ENCODE measurements around the gene MANSC4.
"Not testable (repeated sequence)": the region's sequence is repeated elsewhere in the genome, so short reads cannot be mapped to it uniquely, and the experiment has no call there.

Gene MANSC4

DNA sequence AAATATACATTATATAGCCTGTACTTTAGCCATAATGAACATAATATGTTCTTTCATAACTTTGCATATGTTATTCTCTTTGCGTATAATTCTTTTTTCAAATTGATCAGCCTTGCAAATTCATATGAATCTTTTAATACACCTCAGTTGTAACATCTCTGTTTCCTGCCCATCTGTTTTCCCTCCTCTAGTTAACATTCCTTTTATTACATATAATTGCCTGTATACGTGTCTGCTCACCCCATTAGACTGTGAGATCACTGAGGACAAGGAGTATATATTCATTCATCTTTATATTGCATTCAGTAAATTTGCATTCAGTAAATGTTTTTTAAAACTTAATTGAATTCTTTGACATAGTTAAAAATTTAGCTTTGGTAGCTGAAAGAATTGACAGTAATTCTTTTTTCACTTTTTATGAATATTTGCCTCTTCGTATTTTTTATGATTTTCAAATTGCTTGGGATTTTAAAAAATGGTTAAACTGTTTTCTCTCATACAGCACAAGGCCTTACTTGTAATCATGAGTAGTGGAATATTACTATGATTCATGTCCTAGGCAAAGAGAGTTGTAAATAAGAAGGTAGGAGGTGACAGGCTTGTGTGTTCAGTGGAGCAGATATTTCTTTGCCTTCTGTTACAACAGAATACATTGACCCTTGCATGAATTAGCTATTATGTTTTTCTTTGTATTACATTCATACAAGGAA, 32.8 kb downstream of the MANSC4 start:
- no peak for DNase-seq

DNA sequence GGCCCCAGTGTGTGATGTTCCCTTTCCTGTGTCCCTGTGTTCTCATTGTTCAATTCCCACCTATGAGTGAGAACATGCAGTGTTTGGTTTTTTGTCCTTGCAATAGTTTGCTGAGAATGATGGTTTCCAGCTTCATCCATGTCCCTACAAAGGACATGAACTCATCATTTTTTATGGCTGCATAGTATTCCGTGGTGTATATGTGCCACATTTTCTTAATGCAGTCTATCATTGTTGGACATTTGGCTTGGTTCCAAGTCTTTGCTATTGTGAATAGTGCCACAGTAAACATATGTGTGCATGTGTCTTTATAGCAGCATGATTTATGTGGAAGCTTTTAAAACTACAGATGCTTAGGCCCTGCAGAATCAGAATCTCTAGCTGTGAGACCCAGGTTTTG, 34.3 kb downstream of the MANSC4 start:
- not testable (repeated sequence) for DNase-seq

GRCh38 chr12:27743601-27744000, 36.4 kb downstream of the MANSC4 start:
- no peak for DNase-seq

DNA sequence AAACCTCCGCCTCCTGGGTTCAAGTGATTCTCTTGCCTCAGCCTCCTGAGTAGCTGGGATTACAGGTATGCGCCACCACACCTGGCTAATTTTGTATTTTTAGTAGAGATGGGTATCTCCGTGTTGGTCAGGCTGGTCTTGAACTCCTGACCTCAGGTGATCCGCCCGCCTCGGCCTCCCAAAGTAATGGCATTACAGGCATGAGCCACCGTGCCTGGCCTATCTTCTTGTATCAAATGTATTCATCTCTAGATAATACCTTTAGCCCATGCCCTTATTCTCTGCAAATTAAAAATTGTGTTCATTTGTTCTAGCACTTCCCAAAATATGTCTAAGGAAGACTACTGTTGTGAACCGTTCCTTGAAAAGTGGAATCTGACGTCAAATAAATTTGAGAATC, 45.7 kb downstream of the MANSC4 start:
- DNase-seq: not testable (repeated sequence)

GRCh38 chr12:27733791-27734190, 46.2 kb downstream of the MANSC4 start:
- no peak for DNase-seq

GRCh38 chr12:27733052-27733656, 46.9 kb downstream of the MANSC4 start:
- DNase-seq: peak; percentile 26 to 57

- no peak for DNase-seq
These were observed 47.8 kb downstream of the MANSC4 start for GRCh38 chr12:27732281-27732680.

- DNase-seq: no peak
These were observed 49.9 kb downstream of the MANSC4 start for GRCh38 chr12:27730097-27730588.

GRCh38 chr12:27723212-27723611, 56.8 kb downstream of the MANSC4 start:
- no peak for DNase-seq
